Keratinocyte (primary cell): ENCODE measurements around the gene CECR2. TPM values are rescaled to one million over a fixed set of nuclear protein-coding genes. Genes with fewer than 3 reads are reported as not detected.

ENCODE experiments used
- DNase-seq: peaks from one replicate; pipeline ENCODE4 v3.0.0-alpha.2; 2011; ENCODE audit warnings: low read depth, missing footprints, low spot score
- FAIRE-seq: peaks from 2 replicates; lab custom pipeline; 2011; peaks lifted over from hg19 to GRCh38; lab: Jason Lieb, UNC
- H2AFZ ChIP-seq: 2 replicates; pipeline ENCODE4 v1.6.0; 2012; ENCODE audit warnings: low read length, control low read depth, inconsistent platforms; ENCODE audit not compliant: control insufficient read depth
- H3K27ac ChIP-seq: 2 replicates; pipeline ENCODE4 v1.5.1; 2011; ENCODE audit warnings: low read length; ENCODE audit not compliant: control insufficient read depth, insufficient read depth
- H3K27me3 ChIP-seq: 3 replicates; pipeline ENCODE4 v1.6.0; 2011; ENCODE audit warnings: low read length; ENCODE audit not compliant: control insufficient read depth, insufficient read depth; ENCODE audit errors: extremely low read depth
- H3K36me3 ChIP-seq, 2 experiments: 2 replicates in 1 of 2; 3 replicates in 1 of 2; pipeline ENCODE4 v1.5.1; 2011; ENCODE audit warnings: low read length in 2 of 2, mild to moderate bottlenecking in 1 of 2; ENCODE audit not compliant: control insufficient read depth in 2 of 2, insufficient read depth in 2 of 2; ENCODE audit errors: extremely low read depth in 1 of 2
- H3K4me1 ChIP-seq: 3 replicates; pipeline ENCODE4 v1.5.1; 2011; ENCODE audit warnings: low read length; ENCODE audit not compliant: control insufficient read depth, insufficient read depth; ENCODE audit errors: extremely low read depth
- H3K4me2 ChIP-seq: 3 replicates; pipeline ENCODE4 v1.6.0; 2011; ENCODE audit warnings: low read depth, low read length; ENCODE audit not compliant: control insufficient read depth, insufficient read depth; ENCODE audit errors: extremely low read depth
- H3K4me3 ChIP-seq, 3 experiments: fragments of 200-600 bp in 1 of 3; sonication (generic) in 1 of 3; 2 replicates in 2 of 3; 3 replicates in 1 of 3; pipeline ENCODE4 v1.5.1; 2011 to 2016; ENCODE audit warnings: low read length in 3 of 3, mild to moderate bottlenecking in 3 of 3, control low read depth in 2 of 3, inconsistent platforms in 1 of 3, low read depth in 1 of 3, mixed read lengths in 1 of 3, mixed run types in 1 of 3, moderate library complexity in 1 of 3; ENCODE audit not compliant: control insufficient read depth in 2 of 3, insufficient read depth in 2 of 3; ENCODE audit errors: extremely low read depth in 1 of 3
- H3K79me2 ChIP-seq: 2 replicates; pipeline ENCODE4 v1.6.0; 2012; ENCODE audit warnings: low read length; ENCODE audit not compliant: control insufficient read depth, insufficient read depth
- H3K9ac ChIP-seq: 3 replicates; pipeline ENCODE4 v1.6.0; 2011; ENCODE audit warnings: low read length; ENCODE audit not compliant: control insufficient read depth, insufficient read depth; ENCODE audit errors: extremely low read depth
- H3K9me1 ChIP-seq: 3 replicates; pipeline ENCODE4 v1.6.0; 2011; ENCODE audit warnings: low read length; ENCODE audit not compliant: control insufficient read depth, insufficient read depth; ENCODE audit errors: extremely low read depth
- H3K9me3 ChIP-seq: 2 replicates; pipeline ENCODE4 v1.5.1; 2012; ENCODE audit warnings: low read depth, low read length; ENCODE audit not compliant: control insufficient read depth
- H4K20me1 ChIP-seq: 3 replicates; pipeline ENCODE4 v1.6.0; 2011; ENCODE audit warnings: low read length; ENCODE audit not compliant: control insufficient read depth, insufficient read depth; ENCODE audit errors: extremely low read depth
- EZH2 ChIP-seq: IDR thresholded peaks from one replicate; pipeline ENCODE4 v1.6.1; 2012; ENCODE audit warnings: inconsistent platforms, mild to moderate bottlenecking, low read length, moderate library complexity
- dilution Hi-C: fragments of 300-500 bp; cut with MboI; formaldehyde crosslinking; loops from one replicate; pipeline ENCODE4 v1.7.0; 2020; ENCODE audit warnings: low sequenced_read_pairs; ENCODE audit not compliant: extremely low pct_ligation_motif_present
- polyA plus RNA-seq, 5 experiments: library from polyadenylated mRNA; depleted of rRNA in 3 of 5; stranded (reverse) in 3 of 5; stranded (forward) in 1 of 5; unstranded in 1 of 5; fragments of >200 nt; gene quantifications; 1 replicate in 1 of 5; 2 replicates in 3 of 5; 3 replicates in 1 of 5; pipeline versions ENCODE4 v1.2.1 to v1.2.3, GENCODE V29; 2011 to 2012; ENCODE audit warnings: missing spikeins in 2 of 5, low read depth in 1 of 5, low replicate concordance in 1 of 5
- TF ChIP-seq, protein P1 (sequence below), 3 experiments: IDR thresholded peaks in 1 of 3; conservative IDR thresholded peaks in 1 of 3; optimal IDR thresholded peaks in 1 of 3; 2 replicates in 2 of 3; 3 replicates in 1 of 3; pipeline versions ENCODE3 to v1.5.1; 2011; ENCODE audit warnings: low read length in 3 of 3, mild to moderate bottlenecking in 3 of 3, moderate library complexity in 2 of 3, control low read depth in 1 of 3, inconsistent platforms in 1 of 3; ENCODE audit not compliant: insufficient read depth in 2 of 3; ENCODE audit errors: extremely low read depth in 1 of 3

Gene CECR2
- polyA plus RNA-seq, 1 donor (not counting 4 experiments of a cell fraction or from before 2014, with no cell fraction given): not detected

DNA sequence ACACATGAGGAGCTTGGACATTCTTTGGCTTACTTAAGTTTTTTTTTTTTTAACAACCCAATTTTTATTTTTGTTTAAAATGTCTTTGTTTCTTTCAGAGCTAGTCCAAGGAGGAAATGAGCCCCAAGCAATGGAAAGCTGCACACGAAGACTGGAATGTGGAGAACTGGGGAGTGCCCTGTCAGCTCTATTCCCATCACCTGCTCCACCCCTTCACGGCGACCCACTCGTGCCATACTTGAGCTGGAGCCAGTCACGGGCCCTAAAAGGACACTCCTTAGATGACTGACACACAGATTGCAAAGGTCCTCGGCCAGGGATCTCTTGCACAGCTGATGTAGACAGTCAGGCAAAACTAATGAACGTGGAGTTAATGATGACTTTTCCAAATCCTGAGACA lies 183.5 kb downstream of the CECR2 start:
- no peak overlapping the region for H3K9ac ChIP-seq
- no peaks in the 10 kb centered on the region for H3K9me1 ChIP-seq
- no peak for FAIRE-seq
- no peaks in the 10 kb centered on the region for H4K20me1 ChIP-seq
- no peaks in the 10 kb centered on the region for H3K4me1 ChIP-seq
- H3K27me3 ChIP-seq: no peaks in the 10 kb centered on the region
- H3K27ac ChIP-seq: no peak overlapping the region
- TF ChIP-seq, protein P1, sequence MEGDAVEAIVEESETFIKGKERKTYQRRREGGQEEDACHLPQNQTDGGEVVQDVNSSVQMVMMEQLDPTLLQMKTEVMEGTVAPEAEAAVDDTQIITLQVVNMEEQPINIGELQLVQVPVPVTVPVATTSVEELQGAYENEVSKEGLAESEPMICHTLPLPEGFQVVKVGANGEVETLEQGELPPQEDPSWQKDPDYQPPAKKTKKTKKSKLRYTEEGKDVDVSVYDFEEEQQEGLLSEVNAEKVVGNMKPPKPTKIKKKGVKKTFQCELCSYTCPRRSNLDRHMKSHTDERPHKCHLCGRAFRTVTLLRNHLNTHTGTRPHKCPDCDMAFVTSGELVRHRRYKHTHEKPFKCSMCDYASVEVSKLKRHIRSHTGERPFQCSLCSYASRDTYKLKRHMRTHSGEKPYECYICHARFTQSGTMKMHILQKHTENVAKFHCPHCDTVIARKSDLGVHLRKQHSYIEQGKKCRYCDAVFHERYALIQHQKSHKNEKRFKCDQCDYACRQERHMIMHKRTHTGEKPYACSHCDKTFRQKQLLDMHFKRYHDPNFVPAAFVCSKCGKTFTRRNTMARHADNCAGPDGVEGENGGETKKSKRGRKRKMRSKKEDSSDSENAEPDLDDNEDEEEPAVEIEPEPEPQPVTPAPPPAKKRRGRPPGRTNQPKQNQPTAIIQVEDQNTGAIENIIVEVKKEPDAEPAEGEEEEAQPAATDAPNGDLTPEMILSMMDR (optimal IDR thresholded peaks at IDR 0.05 in 1 of 3, IDR thresholded peaks at IDR 0.05 in 1 of 3, conservative IDR thresholded peaks at IDR 0.05 in 1 of 3; ENCODE audit: extremely low read depth in 1 of 3, insufficient read depth in 2 of 3, low read length in 3 of 3): no peak
- TF ChIP-seq EZH2: no peak
- H3K9me3 ChIP-seq: no peaks in the 10 kb centered on the region
- no peak overlapping the region for H3K4me3 ChIP-seq
- no peak overlapping the region for H2AFZ ChIP-seq
- H3K79me2 ChIP-seq: no peaks in the 10 kb centered on the region
- H3K4me2 ChIP-seq: no peak overlapping the region
- dilution Hi-C loops: no loop called here
- H3K36me3 ChIP-seq: no peaks in the 10 kb centered on the region
- no peak for DNase-seq

GRCh38 chr22:17554814-17555213 lies 185.6 kb downstream of the CECR2 start:
- Histone ChIP-seq H3K36me3 (no peaks in the 10 kb centered on the region), H3K9me1 (no peaks in the 10 kb centered on the region), H3K4me3 (no peak overlapping the region), H3K4me2 (no peak overlapping the region), H2AFZ (no peak overlapping the region), H3K9ac (no peak overlapping the region), H3K9me3 (no peaks in the 10 kb centered on the region), H3K4me1 (no peaks in the 10 kb centered on the region), H3K79me2 (no peaks in the 10 kb centered on the region), H4K20me1 (no peaks in the 10 kb centered on the region), H3K27me3 (no peaks in the 10 kb centered on the region), H3K27ac (no peak overlapping the region)
- FAIRE-seq (no peak), DNase-seq (no peak)
- dilution Hi-C loops: no loop called here
- TF ChIP-seq, protein P1 (optimal IDR thresholded peaks at IDR 0.05 in 1 of 3, IDR thresholded peaks at IDR 0.05 in 1 of 3, conservative IDR thresholded peaks at IDR 0.05 in 1 of 3; ENCODE audit: extremely low read depth in 1 of 3, insufficient read depth in 2 of 3, low read length in 3 of 3): no peak
- no peak for TF ChIP-seq EZH2
